HEK293 (cell line): ENCODE results near the gene DHX16.

Experiments used
- CTCF ChIA-PET: fragments of 350-600 bp; formaldehyde crosslinking; extraction: SDS; loops from one replicate; lab custom pipeline; 2021; ENCODE audit warnings: antibody characterized with exemption; lab: Yijun Ruan, JAX
- POLR2A ChIA-PET: fragments of 300-600 bp; formaldehyde crosslinking; extraction: SDS; loops from one replicate; lab custom pipeline; 2020; ENCODE audit warnings: antibody characterized with exemption, inconsistent platforms; lab: Yijun Ruan, JAX
- H3K27ac ChIP-seq: fragments of 200-500 bp; sonication (Bioruptor generic); 2 replicates; pipeline ENCODE4 v1.5.1; 2014; ENCODE audit warnings: low read depth, low read length, control low read depth, inconsistent platforms; ENCODE audit errors: extremely low read depth
- H3K36me3 ChIP-seq, 2 experiments: fragments of 200-500 bp in 1 of 2; sonication (Bioruptor generic) in 1 of 2; 1 replicate in 1 of 2; 2 replicates in 1 of 2; pipeline ENCODE4 v1.5.1; 2014 to 2017; ENCODE audit warnings: inconsistent platforms in 2 of 2, low read length in 2 of 2; ENCODE audit not compliant: control insufficient read depth in 2 of 2, insufficient read depth in 1 of 2
- H3K4me1 ChIP-seq: fragments of 200-500 bp; sonication (Bioruptor generic); 2 replicates; pipeline ENCODE4 v1.5.1; 2014; ENCODE audit warnings: mild to moderate bottlenecking, low read length, inconsistent platforms; ENCODE audit not compliant: control insufficient read depth, insufficient read depth
- H3K4me3 ChIP-seq: 2 replicates; pipeline ENCODE4 v1.5.1; 2011; ENCODE audit warnings: low read depth, mild to moderate bottlenecking, control low read depth, low read length, moderate library complexity
- H3K9me3 ChIP-seq: fragments of 200-500 bp; sonication (Bioruptor generic); 2 replicates; pipeline ENCODE4 v1.5.1; 2014; ENCODE audit warnings: low read depth, low read length, inconsistent platforms; ENCODE audit not compliant: control insufficient read depth, insufficient read depth
- EGR2 ChIP-seq: fragments of 450-650 bp; formaldehyde crosslinking; IDR thresholded peaks from 2 replicates; pipeline ENCODE4 v1.5.1; 2016; ENCODE audit warnings: low read depth, missing biosample characterization, missing genetic modification characterization
- SP2 ChIP-seq: fragments of 450-650 bp; formaldehyde crosslinking; IDR thresholded peaks from 2 replicates; pipeline ENCODE4 v1.5.1; 2016; ENCODE audit warnings: missing biosample characterization, missing genetic modification characterization
- YY1 ChIP-seq: fragments of 450-650 bp; formaldehyde crosslinking; IDR thresholded peaks from 2 replicates; pipeline ENCODE4 v1.5.1; 2018; ENCODE audit warnings: missing biosample characterization, missing genetic modification characterization
- ZEB2 ChIP-seq: fragments of 450-650 bp; formaldehyde crosslinking; IDR thresholded peaks from 2 replicates; pipeline ENCODE4 v1.5.1; 2016; ENCODE audit warnings: missing biosample characterization, missing genetic modification characterization
- ZNF221 ChIP-seq: fragments of 450-650 bp; formaldehyde crosslinking; IDR thresholded peaks from 2 replicates; pipeline ENCODE4 v1.5.1; 2017; ENCODE audit warnings: missing biosample characterization, missing genetic modification characterization, borderline replicate concordance
- ZNF239 ChIP-seq: fragments of 450-650 bp; formaldehyde crosslinking; IDR thresholded peaks from 2 replicates; pipeline ENCODE4 v1.5.1; 2016; ENCODE audit warnings: missing biosample characterization, missing genetic modification characterization
- ZNF433 ChIP-seq: fragments of 450-650 bp; formaldehyde crosslinking; IDR thresholded peaks from 2 replicates; pipeline ENCODE4 v1.5.1; 2016; ENCODE audit warnings: missing biosample characterization, missing genetic modification characterization, low read depth
- ZNF510 ChIP-seq: fragments of 450-650 bp; formaldehyde crosslinking; IDR thresholded peaks from 2 replicates; pipeline ENCODE4 v1.5.1; 2018; ENCODE audit warnings: mild to moderate bottlenecking, missing genetic modification characterization, missing biosample characterization; ENCODE audit not compliant: insufficient replicate concordance
- ZNF561 ChIP-seq: fragments of 450-650 bp; IDR thresholded peaks from 2 replicates; pipeline ENCODE4 v1.5.1; 2018; ENCODE audit warnings: missing biosample characterization, missing genetic modification characterization, borderline replicate concordance
- ZNF600 ChIP-seq: fragments of 450-650 bp; formaldehyde crosslinking; IDR thresholded peaks from 2 replicates; pipeline ENCODE4 v1.5.1; 2016; ENCODE audit warnings: missing biosample characterization, missing genetic modification characterization
- ZNF623 ChIP-seq: fragments of 450-650 bp; formaldehyde crosslinking; IDR thresholded peaks from 2 replicates; pipeline ENCODE4 v1.5.1; 2016; ENCODE audit warnings: missing biosample characterization, missing genetic modification characterization
- ZNF701 ChIP-seq: fragments of 450-650 bp; formaldehyde crosslinking; IDR thresholded peaks from 2 replicates; pipeline ENCODE4 v1.5.1; 2016; ENCODE audit warnings: missing biosample characterization, missing genetic modification characterization
- ZNF843 ChIP-seq: fragments of 450-650 bp; formaldehyde crosslinking; IDR thresholded peaks from 2 replicates; pipeline ENCODE4 v1.5.1; 2016; ENCODE audit warnings: missing biosample characterization, missing genetic modification characterization
- TF ChIP-seq, protein P1 (sequence below): fragments of 450-650 bp; formaldehyde crosslinking; IDR thresholded peaks from 2 replicates; pipeline ENCODE4 v1.5.1; 2016; ENCODE audit warnings: missing biosample characterization, missing genetic modification characterization
- TF ChIP-seq, protein P2 (sequence below): fragments of 450-650 bp; formaldehyde crosslinking; optimal IDR thresholded peaks from 2 replicates; pipeline ENCODE3; 2016; ENCODE audit warnings: missing biosample characterization, mild to moderate bottlenecking, missing genetic modification characterization
- TF ChIP-seq, protein P3 (sequence below): fragments of 450-650 bp; formaldehyde crosslinking; IDR thresholded peaks from 2 replicates; pipeline ENCODE4 v1.5.1; 2016; ENCODE audit warnings: missing biosample characterization, missing genetic modification characterization
- TF ChIP-seq, protein P4 (sequence below): fragments of 450-650 bp; IDR thresholded peaks from 2 replicates; pipeline ENCODE4 v1.5.1; 2018; ENCODE audit warnings: missing biosample characterization, missing genetic modification characterization
- TF ChIP-seq, protein P5 (sequence below): fragments of 450-650 bp; formaldehyde crosslinking; IDR thresholded peaks from 2 replicates; pipeline ENCODE4 v1.5.1; 2016; ENCODE audit warnings: missing biosample characterization, missing genetic modification characterization
- TF ChIP-seq, protein P6 (sequence below): fragments of 450-650 bp; formaldehyde crosslinking; IDR thresholded peaks from 2 replicates; pipeline ENCODE4 v1.5.1; 2016; ENCODE audit warnings: missing biosample characterization, missing genetic modification characterization
- TF ChIP-seq, protein P7 (sequence below): fragments of 450-650 bp; formaldehyde crosslinking; IDR thresholded peaks from 2 replicates; pipeline ENCODE4 v1.5.1; 2016; ENCODE audit warnings: missing biosample characterization, missing genetic modification characterization, low read depth

DHX16 gene

DNA sequence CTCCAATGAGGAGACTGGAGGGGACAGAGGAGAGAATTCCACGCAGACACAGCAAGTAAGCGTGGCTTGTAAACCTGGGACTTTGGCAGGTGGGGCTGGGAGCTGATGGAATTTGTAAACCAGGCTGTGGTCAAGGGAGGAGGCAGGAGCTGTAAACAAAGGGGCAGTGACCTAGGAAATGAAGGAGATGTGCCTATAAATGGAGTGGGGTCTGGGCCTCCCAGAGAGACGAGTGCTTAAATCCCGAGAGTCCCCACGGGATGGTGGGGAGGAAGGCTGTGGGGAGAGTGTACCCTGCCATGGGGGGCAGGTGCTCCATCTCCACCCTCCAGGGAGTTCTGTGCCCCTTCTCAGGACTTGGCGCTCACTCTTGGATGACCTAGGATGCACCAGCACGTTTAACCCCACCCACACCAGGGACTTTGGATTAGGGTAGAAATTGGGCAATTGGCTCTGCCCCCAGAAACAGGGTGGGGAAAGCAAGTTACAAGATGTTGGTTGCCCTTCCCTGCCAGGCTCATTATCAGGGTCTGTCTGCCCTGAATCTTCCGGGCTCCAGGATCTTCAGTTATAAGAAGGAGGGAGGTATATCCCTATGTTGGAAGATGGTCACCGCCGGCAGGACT lies 4.0 kb upstream of the DHX16 start (continued):
- TF ChIP-seq ZNF561 (tag by site-specific recombination) (no peak), ZEB2 (no peak), SP2 (no peak), ZNF843 (tag by site-specific recombination) (no peak)
- TF ChIP-seq, protein P1, sequence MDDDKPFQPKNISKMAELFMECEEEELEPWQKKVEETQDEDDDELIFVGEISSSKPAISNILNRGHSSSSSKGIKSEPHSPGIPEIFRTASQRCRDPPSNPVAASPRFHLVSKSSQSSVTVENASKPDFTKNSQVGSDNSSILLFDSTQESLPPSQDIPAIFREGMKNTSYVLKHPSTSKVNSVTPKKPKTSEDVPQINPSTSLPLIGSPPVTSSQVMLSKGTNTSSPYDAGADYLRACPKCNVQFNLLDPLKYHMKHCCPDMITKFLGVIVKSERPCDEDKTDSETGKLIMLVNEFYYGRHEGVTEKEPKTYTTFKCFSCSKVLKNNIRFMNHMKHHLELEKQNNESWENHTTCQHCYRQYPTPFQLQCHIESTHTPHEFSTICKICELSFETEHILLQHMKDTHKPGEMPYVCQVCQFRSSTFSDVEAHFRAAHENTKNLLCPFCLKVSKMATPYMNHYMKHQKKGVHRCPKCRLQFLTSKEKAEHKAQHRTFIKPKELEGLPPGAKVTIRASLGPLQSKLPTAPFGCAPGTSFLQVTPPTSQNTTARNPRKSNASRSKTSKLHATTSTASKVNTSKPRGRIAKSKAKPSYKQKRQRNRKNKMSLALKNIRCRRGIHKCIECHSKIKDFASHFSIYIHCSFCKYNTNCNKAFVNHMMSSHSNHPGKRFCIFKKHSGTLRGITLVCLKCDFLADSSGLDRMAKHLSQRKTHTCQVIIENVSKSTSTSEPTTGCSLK (tag by site-specific recombination): no peak
- TF ChIP-seq, protein P2, sequence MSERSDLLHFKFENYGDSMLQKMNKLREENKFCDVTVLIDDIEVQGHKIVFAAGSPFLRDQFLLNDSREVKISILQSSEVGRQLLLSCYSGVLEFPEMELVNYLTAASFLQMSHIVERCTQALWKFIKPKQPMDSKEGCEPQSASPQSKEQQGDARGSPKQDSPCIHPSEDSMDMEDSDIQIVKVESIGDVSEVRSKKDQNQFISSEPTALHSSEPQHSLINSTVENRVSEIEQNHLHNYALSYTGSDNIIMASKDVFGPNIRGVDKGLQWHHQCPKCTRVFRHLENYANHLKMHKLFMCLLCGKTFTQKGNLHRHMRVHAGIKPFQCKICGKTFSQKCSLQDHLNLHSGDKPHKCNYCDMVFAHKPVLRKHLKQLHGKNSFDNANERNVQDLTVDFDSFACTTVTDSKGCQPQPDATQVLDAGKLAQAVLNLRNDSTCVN (tag by site-specific recombination): no peak

DNA sequence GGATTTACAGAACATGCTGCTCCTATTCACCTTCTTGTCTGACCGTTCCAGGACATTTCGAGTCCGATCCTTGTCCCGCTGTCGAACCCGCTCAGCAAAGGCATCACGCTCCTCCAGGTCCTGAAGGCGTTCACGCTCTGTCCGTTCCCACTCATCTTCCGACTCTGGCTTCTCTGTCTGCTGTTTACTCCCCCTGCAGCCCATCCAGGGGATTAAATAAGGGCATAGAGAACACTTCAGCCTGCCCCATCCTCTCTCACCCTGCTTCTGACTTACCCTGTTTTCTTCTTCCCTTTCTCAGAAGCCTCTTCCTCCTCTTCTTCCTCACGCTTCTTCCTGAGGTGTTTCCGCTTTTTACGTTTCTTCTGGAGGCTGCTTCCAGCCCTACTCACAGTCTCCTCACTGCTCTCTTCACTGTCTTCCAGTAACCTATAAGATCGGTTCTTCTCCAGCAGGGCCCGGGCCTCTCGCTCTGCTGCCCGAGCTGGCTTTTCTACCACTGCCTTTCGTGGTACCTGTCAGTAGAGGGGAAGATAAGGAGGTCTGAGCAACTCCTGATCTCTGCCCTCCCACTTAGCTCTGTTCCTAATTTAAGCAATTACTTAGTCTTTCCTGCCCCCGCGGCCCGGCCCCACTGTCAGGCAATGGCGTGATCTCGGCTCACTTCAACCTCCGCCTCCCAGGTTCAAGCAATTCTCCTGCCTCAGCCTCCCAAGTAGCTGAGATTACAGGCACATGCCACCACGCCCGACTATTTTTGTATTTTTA lies 1.9 kb downstream of the DHX16 start:
- H3K27ac ChIP-seq: no peak overlapping the region
- 0 out of 2 replicates have a peak, but pooled peaks cover 3% of the 10 kb centered on the region for H3K4me1 ChIP-seq
- ChIA-PET CTCF (interaction anchor here (1.0 to 19.6 kb wide), 6 partner anchors 10 to 412 kb away, joined by 3 to 692 read pairs (median 10); partner anchors contain the start of genes MDC1 and TUBB), POLR2A (interaction anchor here (0.6 to 2.7 kb wide), 3 partner anchors 57 to 181 kb away, joined by 3 to 39 read pairs (median 5); no protein-coding TSS in a partner anchor)
- peaks cover 34 to 39% of the 10 kb centered on the region in 2 experiments for H3K36me3 ChIP-seq
- no peak overlapping the region for H3K4me3 ChIP-seq
- no peaks in the 10 kb centered on the region for H3K9me3 ChIP-seq
- TF ChIP-seq ZNF221: no peak
- 0 out of 2 replicates have a peak, but pooled peaks have one; percentile 32 for TF ChIP-seq EGR2 (tag by site-specific recombination)
- TF ChIP-seq YY1 (tag by site-specific recombination): no peak
- TF ChIP-seq, protein P3, sequence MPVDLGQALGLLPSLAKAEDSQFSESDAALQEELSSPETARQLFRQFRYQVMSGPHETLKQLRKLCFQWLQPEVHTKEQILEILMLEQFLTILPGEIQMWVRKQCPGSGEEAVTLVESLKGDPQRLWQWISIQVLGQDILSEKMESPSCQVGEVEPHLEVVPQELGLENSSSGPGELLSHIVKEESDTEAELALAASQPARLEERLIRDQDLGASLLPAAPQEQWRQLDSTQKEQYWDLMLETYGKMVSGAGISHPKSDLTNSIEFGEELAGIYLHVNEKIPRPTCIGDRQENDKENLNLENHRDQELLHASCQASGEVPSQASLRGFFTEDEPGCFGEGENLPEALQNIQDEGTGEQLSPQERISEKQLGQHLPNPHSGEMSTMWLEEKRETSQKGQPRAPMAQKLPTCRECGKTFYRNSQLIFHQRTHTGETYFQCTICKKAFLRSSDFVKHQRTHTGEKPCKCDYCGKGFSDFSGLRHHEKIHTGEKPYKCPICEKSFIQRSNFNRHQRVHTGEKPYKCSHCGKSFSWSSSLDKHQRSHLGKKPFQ: 0 out of 2 replicates have a peak, but pooled peaks have one; percentile 32
- TF ChIP-seq, protein P4, sequence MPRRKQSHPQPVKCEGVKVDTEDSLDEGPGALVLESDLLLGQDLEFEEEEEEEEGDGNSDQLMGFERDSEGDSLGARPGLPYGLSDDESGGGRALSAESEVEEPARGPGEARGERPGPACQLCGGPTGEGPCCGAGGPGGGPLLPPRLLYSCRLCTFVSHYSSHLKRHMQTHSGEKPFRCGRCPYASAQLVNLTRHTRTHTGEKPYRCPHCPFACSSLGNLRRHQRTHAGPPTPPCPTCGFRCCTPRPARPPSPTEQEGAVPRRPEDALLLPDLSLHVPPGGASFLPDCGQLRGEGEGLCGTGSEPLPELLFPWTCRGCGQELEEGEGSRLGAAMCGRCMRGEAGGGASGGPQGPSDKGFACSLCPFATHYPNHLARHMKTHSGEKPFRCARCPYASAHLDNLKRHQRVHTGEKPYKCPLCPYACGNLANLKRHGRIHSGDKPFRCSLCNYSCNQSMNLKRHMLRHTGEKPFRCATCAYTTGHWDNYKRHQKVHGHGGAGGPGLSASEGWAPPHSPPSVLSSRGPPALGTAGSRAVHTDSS (tag by site-specific recombination): peak; percentile 34; the same call in 1 of the 2 replicates
- TF ChIP-seq ZNF433: no peak
- no peak for TF ChIP-seq ZNF239 (tag by site-specific recombination)
- TF ChIP-seq ZNF701: no peak
- TF ChIP-seq ZNF600 (tag by site-specific recombination): peak; percentile 45; the same call in 1 of the 2 replicates
- TF ChIP-seq, protein P5, sequence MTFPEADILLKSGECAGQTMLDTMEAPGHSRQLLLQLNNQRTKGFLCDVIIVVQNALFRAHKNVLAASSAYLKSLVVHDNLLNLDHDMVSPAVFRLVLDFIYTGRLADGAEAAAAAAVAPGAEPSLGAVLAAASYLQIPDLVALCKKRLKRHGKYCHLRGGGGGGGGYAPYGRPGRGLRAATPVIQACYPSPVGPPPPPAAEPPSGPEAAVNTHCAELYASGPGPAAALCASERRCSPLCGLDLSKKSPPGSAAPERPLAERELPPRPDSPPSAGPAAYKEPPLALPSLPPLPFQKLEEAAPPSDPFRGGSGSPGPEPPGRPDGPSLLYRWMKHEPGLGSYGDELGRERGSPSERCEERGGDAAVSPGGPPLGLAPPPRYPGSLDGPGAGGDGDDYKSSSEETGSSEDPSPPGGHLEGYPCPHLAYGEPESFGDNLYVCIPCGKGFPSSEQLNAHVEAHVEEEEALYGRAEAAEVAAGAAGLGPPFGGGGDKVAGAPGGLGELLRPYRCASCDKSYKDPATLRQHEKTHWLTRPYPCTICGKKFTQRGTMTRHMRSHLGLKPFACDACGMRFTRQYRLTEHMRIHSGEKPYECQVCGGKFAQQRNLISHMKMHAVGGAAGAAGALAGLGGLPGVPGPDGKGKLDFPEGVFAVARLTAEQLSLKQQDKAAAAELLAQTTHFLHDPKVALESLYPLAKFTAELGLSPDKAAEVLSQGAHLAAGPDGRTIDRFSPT (tag by site-specific recombination): no peak
- TF ChIP-seq, protein P6, sequence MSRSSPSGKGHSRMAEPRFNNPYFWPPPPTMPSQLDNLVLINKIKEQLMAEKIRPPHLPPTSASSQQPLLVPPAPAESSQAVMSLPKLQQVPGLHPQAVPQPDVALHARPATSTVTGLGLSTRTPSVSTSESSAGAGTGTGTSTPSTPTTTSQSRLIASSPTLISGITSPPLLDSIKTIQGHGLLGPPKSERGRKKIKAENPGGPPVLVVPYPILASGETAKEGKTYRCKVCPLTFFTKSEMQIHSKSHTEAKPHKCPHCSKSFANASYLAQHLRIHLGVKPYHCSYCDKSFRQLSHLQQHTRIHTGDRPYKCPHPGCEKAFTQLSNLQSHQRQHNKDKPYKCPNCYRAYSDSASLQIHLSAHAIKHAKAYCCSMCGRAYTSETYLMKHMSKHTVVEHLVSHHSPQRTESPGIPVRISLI (tag by site-specific recombination): no peak
- TF ChIP-seq, protein P7, sequence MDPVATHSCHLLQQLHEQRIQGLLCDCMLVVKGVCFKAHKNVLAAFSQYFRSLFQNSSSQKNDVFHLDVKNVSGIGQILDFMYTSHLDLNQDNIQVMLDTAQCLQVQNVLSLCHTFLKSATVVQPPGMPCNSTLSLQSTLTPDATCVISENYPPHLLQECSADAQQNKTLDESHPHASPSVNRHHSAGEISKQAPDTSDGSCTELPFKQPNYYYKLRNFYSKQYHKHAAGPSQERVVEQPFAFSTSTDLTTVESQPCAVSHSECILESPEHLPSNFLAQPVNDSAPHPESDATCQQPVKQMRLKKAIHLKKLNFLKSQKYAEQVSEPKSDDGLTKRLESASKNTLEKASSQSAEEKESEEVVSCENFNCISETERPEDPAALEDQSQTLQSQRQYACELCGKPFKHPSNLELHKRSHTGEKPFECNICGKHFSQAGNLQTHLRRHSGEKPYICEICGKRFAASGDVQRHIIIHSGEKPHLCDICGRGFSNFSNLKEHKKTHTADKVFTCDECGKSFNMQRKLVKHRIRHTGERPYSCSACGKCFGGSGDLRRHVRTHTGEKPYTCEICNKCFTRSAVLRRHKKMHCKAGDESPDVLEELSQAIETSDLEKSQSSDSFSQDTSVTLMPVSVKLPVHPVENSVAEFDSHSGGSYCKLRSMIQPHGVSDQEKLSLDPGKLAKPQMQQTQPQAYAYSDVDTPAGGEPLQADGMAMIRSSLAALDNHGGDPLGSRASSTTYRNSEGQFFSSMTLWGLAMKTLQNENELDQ (tag by site-specific recombination): no peak
- TF ChIP-seq ZNF623 (tag by site-specific recombination): no peak
- no peak for TF ChIP-seq ZNF510 (tag by site-specific recombination)
